GM12872 (cell line): ENCODE results near the gene KANSL1.

Experiments
- TF ChIP-seq, protein P1 (sequence below): IDR thresholded peaks from 3 replicates; pipeline ENCODE4 v1.5.1; 2011; ENCODE audit warnings: low read depth, mild to moderate bottlenecking, low read length, moderate library complexity; ENCODE audit not compliant: insufficient read depth

KANSL1 gene

DNA sequence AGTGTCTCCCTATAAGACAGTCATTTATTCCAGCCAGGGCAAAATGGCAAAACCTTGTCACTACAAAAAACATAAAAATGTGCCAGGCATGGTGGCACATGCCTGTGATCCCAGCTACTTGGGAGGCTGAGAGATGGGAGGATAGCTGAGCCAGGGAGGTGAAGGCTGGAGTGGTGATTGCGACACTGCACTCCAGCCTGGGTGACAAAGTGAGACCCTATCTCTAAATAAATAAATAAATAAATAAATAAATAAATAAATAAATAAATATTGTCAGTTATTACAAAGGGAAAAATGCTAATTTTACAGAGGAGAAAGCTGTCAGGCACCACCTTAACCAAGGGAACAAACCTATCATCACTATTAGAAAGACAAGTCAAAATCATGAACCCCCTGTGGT, 118.7 kb downstream of the KANSL1 start:
- TF ChIP-seq, protein P1, sequence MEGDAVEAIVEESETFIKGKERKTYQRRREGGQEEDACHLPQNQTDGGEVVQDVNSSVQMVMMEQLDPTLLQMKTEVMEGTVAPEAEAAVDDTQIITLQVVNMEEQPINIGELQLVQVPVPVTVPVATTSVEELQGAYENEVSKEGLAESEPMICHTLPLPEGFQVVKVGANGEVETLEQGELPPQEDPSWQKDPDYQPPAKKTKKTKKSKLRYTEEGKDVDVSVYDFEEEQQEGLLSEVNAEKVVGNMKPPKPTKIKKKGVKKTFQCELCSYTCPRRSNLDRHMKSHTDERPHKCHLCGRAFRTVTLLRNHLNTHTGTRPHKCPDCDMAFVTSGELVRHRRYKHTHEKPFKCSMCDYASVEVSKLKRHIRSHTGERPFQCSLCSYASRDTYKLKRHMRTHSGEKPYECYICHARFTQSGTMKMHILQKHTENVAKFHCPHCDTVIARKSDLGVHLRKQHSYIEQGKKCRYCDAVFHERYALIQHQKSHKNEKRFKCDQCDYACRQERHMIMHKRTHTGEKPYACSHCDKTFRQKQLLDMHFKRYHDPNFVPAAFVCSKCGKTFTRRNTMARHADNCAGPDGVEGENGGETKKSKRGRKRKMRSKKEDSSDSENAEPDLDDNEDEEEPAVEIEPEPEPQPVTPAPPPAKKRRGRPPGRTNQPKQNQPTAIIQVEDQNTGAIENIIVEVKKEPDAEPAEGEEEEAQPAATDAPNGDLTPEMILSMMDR: no peak

DNA sequence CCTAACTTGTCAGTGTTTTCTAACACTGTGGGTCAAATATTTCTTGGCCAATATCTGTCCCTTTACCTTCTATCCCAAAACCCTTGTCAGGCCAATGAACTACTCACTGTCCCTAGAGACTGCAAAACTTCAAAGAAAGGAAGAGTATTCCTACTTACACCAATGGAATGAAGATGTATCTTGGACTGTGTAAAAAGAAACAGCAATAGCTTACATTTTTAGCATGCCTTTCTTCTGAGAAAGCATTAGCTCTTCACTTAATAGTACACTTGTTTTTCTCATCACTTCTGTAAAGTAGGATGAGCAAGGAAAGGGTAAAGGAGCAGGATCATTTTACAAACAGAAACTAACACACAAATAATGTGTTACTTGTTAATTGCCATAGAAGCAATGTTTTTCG, 120.2 kb downstream of the KANSL1 start:
- TF ChIP-seq, protein P1: no peak

DNA sequence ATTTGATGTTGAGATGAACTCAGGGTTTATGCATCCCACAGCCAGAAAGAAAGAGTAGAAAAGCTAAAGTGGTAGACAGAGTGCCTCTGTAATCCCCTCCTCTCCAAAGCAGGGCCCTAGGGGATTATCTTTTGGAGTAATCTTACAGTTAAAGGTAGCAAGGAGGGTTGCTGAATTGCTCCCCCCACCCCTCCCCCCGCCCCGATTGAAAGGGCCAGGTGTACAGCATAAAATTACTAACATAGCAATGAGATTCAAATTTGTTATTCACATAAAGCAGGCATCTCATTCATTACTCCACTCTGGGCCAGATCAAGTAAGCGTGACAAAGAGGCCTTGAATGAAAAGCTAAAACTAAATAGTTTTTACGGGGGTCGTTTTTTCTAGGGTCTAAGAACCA, 121.4 kb downstream of the KANSL1 start:
- TF ChIP-seq, protein P1: no peak

DNA sequence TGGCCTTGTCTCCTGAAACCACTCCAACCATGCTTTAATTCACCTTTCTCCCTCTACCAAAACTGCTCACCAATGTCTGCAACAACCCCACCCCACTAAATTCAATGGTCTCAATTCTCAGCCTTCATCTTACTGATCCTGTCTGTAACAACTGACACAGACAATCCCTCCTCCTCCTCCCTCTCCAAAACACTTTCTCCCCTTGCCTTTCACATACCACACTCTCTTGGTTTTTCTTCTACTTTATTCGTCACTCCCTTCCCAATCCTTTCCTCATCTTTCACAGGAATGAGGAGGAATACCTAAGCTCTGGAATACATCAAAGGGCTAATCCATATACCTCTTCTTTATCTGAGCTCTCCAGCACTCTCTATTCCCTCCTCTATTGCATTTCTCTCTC, 128.8 kb downstream of the KANSL1 start:
- TF ChIP-seq, protein P1: no peak

DNA sequence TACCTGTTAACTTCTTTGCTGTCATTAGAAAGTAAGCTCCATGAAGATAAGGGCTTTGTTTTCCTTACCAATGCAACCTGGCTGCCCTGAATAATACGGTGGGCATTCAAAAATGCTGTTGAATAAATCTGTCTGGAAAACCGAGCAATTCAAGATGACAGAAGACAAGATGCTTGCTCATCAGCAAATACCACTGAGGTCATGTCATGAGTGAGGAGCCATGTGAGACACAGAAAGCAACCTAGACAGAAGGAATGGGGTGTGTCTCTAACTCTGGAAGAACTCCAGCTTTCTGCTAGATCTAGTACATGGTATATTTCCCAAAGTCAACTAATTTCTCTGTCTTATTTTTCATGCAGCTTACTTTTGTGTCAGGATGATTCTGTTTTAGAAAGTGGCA, 130.0 kb downstream of the KANSL1 start:
- TF ChIP-seq, protein P1: no peak

DNA sequence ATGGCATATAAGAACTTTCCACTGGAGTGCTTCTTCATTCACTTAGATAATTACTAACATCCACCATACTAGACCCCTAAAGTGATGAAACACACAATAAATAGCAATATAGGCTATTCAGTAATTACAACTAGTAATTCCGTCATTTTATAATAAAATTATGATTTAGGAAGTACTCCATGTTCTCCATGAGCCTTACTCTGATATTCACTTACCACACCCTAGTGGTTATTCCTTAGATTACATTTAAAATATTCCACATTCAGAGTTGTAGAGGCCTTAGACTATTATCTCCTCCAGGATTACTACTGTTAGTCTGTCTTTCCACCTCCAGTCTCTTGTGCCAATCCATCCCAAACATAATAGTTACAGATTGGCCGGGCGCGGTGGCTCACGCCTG, 131.8 kb downstream of the KANSL1 start:
- TF ChIP-seq, protein P1: peak; percentile 6; the same call in 1 of the 3 replicates

DNA sequence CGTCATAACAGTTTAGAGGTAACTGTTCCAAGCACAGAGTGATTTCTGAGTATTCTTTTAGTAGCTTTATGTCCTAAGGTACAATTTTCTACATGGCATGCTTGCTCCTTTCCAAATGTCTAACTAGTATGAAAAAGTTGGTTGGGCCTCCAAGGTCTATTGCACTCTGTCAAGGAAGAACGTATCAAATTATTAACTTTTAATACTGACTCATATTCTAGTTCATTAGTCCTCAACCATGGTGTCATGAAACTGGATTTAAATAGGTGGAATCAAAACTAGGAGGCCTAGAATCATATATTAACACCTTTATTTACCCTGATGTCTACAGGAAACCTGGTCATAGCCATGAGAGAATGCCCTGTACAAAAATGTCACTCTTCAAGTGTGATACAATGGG, 132.8 kb downstream of the KANSL1 start:
- TF ChIP-seq, protein P1: no peak

DNA sequence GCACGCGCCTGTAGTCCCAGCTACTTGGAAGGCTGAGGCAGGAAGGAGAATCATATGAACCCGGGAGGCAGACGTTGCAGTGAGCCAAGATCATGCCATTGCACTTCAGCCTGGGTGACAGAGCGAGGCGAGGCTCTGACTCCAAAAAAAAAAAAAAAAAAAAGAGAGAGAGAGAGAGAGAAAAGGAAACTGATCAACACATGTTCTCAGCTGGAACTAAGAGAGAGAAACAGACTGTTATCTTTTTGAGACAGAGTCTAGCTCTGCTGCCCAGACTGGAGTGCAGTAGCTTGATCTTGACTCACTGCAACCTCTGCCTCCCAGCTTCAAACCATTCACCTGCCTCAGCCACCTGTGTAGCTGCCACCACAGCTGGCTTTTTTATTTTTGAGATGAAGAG, 133.7 kb downstream of the KANSL1 start:
- TF ChIP-seq, protein P1: no peak
